ENCODE measurements around the gene OR5M8. TPM values are rescaled to one million over a fixed set of nuclear protein-coding genes. Genes with fewer than 3 reads are reported as not detected.

Gene OR5M8
- polyA plus RNA-seq, result not detected

- WGBS, 3 donors, result 72 to 78% (median 76%) methylated on average over 7 of the region's 7 CpGs
- no peak within 1 kb of the TSS for H3K27ac ChIP-seq (ENCODE audit: low read depth, low read length)
Measured at GRCh38 chr11:56491270-56491669, at the start of gene OR5M8. Gene OR5M8 (minus strand): TSS chr11:56491370. CDS start chr11:56491370, 0 bp downstream.

GRCh38 chr11:56533054-56533740 is 42.0 kb upstream of the OR5M8 start:
- 68% methylated on average over 3 of the region's 3 CpGs for WGBS, 3 donors
- H3K27ac ChIP-seq (ENCODE audit: low read depth, low read length), result no peak overlapping the region

- H3K27ac ChIP-seq (ENCODE audit: low read depth, low read length), result no peak overlapping the region
- WGBS, 3 donors, result 50 to 80% (median 74%) methylated on average over 2 of the region's 2 CpGs
Measured at GRCh38 chr11:56531856-56532255, 40.7 kb upstream of the OR5M8 start.

- no peak overlapping the region for H3K27ac ChIP-seq (ENCODE audit: low read depth, low read length)
- WGBS, 3 donors, result 64 to 66% (median 66%) methylated on average over 5 of the region's 5 CpGs
Measured at GRCh38 chr11:56522008-56522407, 30.8 kb upstream of the OR5M8 start.

GRCh38 chr11:56513280-56513679 is 22.1 kb upstream of the OR5M8 start:
- no peak overlapping the region for H3K27ac ChIP-seq (ENCODE audit: low read depth, low read length)

GRCh38 chr11:56509439-56509838 is 18.3 kb upstream of the OR5M8 start:
- 91 to 97% (median 94%) methylated on average over 1 of the region's 1 CpG for WGBS, 3 donors
- H3K27ac ChIP-seq (ENCODE audit: low read depth, low read length), result no peak overlapping the region

More at GRCh38 chr11:56513280-56513679, 22.1 kb upstream of the OR5M8 start:
- 63 to 73% (median 64%) methylated on average over 1 of the region's 1 CpG for WGBS, 3 donors

- WGBS, 3 donors, result 91 to 97% (median 94%) methylated on average over 26 to 28 of the region's 28 CpGs
- H3K27ac ChIP-seq (ENCODE audit: low read depth, low read length), result no peak overlapping the region
Measured at GRCh38 chr11:56497010-56497409, 5.8 kb upstream of the OR5M8 start.

GRCh38 chr11:56495117-56495516 is 3.9 kb upstream of the OR5M8 start:
- no peak overlapping the region for H3K27ac ChIP-seq (ENCODE audit: low read depth, low read length)
- WGBS, 3 donors, result 79 to 80% (median 79%) methylated on average over 2 of the region's 2 CpGs

- WGBS, 3 donors, result 36 to 67% (median 56%) methylated on average over 3 of the region's 3 CpGs
- no peak overlapping the region for H3K27ac ChIP-seq (ENCODE audit: low read depth, low read length)
Measured at GRCh38 chr11:56486801-56487200, 4.4 kb downstream of the OR5M8 start.

- H3K27ac ChIP-seq (ENCODE audit: low read depth, low read length), result no peak overlapping the region
- WGBS, 3 donors, result 19 to 76% (median 65%) methylated on average over 1 of the region's 1 CpG
Measured at GRCh38 chr11:56474729-56475235, 16.4 kb downstream of the OR5M8 start.

- 78 to 85% (median 82%) methylated on average over 6 of the region's 6 CpGs for WGBS, 3 donors
- no peak within 1 kb of the TSS for H3K27ac ChIP-seq (ENCODE audit: low read depth, low read length)
Measured at GRCh38 chr11:56473252-56473651, 17.9 kb downstream of the OR5M8 start, which contains the start of gene OR5M3. Gene OR5M3 (minus strand): TSS chr11:56473352. CDS start chr11:56470497, 2,855 bp downstream.

GRCh38 chr11:56457076-56457475 is 34.1 kb downstream of the OR5M8 start:
- H3K27ac ChIP-seq (ENCODE audit: low read depth, low read length), result no peak overlapping the region
- 67 to 95% (median 84%) methylated on average over 1 of the region's 1 CpG for WGBS, 3 donors

- 69 to 73% (median 71%) methylated on average over 4 of the region's 4 CpGs for whole genome bisulfite sequencing, 3 donors
- no peak overlapping the region for H3K27ac ChIP-seq (ENCODE audit: low read depth, low read length)
Measured at GRCh38 chr11:56453521-56453920, 37.6 kb downstream of the OR5M8 start.

Other genes with a start within 250 kb of the OR5M8 start
- not detected for gene OR5T3, start 239.1 kb downstream of the OR5M8 start, polyA plus RNA-seq
- gene OR5T1, start 217.2 kb downstream of the OR5M8 start, polyA plus RNA-seq, result not detected
- not detected for gene OR8H1, start 199.1 kb downstream of the OR5M8 start, polyA plus RNA-seq
- not detected for gene OR8K3, start 176.2 kb downstream of the OR5M8 start, polyA plus RNA-seq
- not detected for gene OR8K1, start 145.3 kb downstream of the OR5M8 start, polyA plus RNA-seq
- not detected for gene OR8J1, start 137.1 kb downstream of the OR5M8 start, polyA plus RNA-seq
- gene OR8U1, start 115.7 kb downstream of the OR5M8 start, polyA plus RNA-seq, result not detected
- gene OR5AL1, start 78.7 kb downstream of the OR5M8 start, polyA plus RNA-seq, result not detected
- gene OR5M3, start 18.0 kb downstream of the OR5M8 start, polyA plus RNA-seq, result not detected
- gene OR5M11, start 51.9 kb upstream of the OR5M8 start, polyA plus RNA-seq, result not detected
- gene OR5M10, start 86.4 kb upstream of the OR5M8 start, polyA plus RNA-seq, result not detected
- not detected for gene OR5M1, start 123.5 kb upstream of the OR5M8 start, polyA plus RNA-seq
- not detected for gene OR5AP2, start 151.1 kb upstream of the OR5M8 start, polyA plus RNA-seq
- gene OR5AR1, start 172.3 kb upstream of the OR5M8 start, polyA plus RNA-seq, result not detected
- not detected for gene OR9G1, start 207.7 kb upstream of the OR5M8 start, polyA plus RNA-seq